Hematopoietic multipotent progenitor cell treated with erythropoietin and hydrocortisone succinate and interleukin-3 and kit ligand, for 17 days (in vitro differentiated cells): ENCODE results near the gene PDCD6IP.

Experiments used
- DNase-seq: peaks from one replicate; pipeline ENCODE4 v3.0.0-alpha.2; 2015; ENCODE audit warnings: low spot score

PDCD6IP gene

DNA sequence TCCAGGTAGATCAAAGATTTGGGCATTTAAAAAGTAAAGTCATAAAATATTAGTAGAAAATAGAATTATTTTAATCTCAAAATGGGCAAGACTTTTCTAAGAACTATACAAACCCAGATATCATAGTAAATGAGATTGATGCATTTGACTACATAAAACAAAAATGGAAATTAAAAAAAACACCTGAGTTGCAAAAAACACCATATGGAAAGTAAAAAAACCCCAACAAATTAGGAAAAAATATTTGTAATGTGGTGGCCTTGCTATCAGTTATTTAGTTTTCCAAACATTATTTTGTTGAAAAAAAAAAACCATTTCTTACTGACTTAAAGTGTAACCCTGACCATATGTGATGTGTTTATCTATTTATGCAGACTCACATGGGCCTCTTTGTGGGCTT, 97.2 kb downstream of the PDCD6IP start:
- no peak for DNase-seq

- DNase-seq = no peak
Measured at GRCh38 chr3:33897306-33897705, 98.9 kb downstream of the PDCD6IP start.

- DNase-seq = no peak
Measured at GRCh38 chr3:33898901-33899300, 100.5 kb downstream of the PDCD6IP start.

DNA sequence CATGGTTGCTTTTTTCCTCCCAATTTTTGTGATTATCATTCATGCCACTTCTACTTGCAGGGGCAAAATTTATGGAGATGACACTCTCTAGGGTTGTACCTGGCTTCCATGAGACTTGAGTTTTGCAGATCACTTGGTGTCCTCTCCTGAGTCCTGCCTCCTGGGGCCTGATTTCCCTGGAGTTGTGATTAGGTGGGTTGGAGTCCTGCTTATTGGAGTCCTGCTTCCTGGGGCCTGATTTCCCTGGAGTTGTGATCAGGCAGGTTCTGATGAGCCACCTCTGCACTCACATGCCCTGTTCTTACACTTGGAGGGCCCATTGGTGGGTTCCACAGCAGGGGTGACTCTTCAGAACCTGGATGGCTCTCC, 102.0 kb downstream of the PDCD6IP start:
- DNase-seq = no peak

DNA sequence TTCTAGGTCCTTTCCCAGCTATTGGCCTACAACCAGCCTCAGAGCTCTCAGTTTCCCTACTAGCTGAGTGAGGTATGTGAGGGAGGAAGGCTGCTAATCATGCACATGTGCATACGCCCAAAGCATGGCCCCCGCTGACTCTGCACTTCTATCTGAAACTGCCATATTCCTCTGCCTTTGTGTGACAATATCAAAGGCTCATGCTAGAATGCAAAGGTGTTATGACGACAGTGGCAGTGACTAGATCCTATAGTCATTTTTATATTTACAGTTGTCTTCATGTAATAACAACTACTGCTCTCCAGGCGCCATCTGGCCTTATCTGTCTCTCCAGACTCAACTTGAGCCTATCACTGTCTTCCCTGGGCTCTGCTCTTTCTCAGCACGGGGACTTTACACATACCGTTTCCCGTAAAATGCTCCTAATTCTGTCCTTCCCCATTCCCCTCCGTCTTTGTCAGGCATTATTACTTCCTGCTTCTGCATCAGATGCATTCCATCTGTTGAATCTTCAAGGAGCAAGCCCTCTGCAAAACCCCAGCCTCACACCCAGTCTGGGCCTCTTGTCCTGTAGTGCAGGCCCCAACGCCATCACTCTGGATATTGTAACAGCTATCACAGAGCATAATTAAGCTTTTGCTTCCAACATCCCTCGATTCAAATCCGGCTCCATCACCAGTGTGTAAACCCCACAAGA, 102.5 kb downstream of the PDCD6IP start:
- DNase-seq = no peak

- no peak for DNase-seq
Measured at GRCh38 chr3:33901862-33902563, 103.6 kb downstream of the PDCD6IP start.

- DNase-seq = no peak
Measured at GRCh38 chr3:33904730-33905129, 106.3 kb downstream of the PDCD6IP start.

DNA sequence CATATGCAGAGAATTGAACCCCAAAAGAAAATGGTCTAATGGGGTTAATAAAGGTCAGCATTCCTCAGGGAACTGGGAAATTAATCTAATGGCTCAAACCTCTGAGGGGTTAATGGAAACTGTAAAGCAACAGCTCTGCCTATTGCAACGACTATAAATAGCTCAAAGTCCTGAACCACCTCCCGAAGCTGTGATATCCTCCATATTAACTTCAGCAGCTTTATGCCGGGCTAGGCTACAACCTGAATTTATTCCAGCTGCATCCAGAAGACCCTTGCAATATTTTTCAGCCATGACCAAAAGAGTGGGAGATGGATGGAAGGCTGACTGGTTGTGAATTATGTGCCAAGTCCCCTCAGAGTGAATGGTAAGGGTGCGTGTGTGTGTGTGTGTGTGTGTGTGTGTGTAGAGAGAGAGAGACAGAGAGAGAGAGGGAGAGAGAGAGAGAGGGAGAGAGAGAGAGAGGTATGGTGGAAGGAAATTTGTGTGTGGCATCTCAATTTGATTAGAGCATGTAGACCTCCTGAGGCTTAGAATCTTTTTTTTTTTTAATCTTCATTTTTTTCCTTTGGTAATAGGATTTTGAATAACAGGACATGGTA, 109.9 kb downstream of the PDCD6IP start:
- DNase-seq = no peak

- DNase-seq = no peak
Measured at GRCh38 chr3:33909547-33909946, 111.1 kb downstream of the PDCD6IP start.

DNA sequence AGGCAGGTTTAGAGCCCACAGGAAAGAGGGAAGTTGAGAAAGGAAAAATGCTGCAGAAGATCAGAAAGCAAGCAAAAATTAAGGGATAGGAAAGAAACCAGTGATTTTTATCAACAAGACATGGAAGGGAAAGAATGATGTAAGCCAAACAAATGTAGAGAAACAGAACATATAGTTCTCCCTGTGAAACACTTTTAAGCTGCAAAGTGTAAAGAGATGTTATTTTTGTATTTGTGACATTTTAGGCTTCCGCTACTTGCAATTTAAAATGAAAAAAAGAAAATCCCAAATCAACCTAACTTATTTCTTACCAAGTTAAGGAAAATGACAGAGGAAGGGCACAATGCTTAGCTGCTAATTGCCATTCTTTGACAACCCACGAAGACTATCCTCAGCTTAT, 111.6 kb downstream of the PDCD6IP start:
- no peak for DNase-seq

- no peak for DNase-seq
Measured at GRCh38 chr3:33911525-33912322, 113.3 kb downstream of the PDCD6IP start.

GRCh38 chr3:33914212-33914611, 115.8 kb downstream of the PDCD6IP start:
- no peak for DNase-seq

DNA sequence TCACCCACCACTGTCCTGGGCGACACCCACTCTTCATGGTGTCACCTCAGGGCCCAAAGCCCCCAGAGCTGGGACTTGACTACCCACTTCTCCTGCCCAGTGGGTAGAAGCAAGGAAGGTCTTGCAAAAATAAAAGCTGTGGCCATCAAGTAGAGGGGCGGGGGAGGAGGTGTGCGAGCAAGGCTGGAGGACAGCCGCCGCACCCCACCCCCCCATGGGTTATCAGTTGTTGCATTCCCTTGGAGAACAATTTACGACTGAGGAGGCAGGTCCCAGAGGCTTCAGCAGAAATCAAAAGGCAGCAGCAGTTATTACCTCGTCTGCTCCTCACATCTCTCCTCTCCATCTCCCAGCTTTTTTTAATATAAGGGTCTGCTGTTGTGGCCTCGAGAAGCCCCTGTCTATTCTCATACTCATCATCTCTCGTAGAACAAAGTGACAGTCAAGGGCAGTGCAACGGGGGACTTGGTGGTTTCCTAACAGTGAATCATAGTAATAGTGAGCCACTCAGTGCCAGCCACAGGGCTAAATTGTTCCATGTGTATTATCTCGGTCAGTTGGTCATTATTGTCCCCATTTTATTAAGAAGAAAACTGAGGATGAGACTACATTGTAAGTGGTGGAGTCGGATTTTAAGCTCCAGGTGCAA, 116.4 kb downstream of the PDCD6IP start:
- DNase-seq = no peak

- DNase-seq = no peak
Measured at GRCh38 chr3:33915796-33916546, 117.5 kb downstream of the PDCD6IP start.

GRCh38 chr3:33918126-33918756, 119.8 kb downstream of the PDCD6IP start:
- no peak for DNase-seq
